ENCODE measurements around the gene NADSYN1.

NADSYN1 gene

DNA sequence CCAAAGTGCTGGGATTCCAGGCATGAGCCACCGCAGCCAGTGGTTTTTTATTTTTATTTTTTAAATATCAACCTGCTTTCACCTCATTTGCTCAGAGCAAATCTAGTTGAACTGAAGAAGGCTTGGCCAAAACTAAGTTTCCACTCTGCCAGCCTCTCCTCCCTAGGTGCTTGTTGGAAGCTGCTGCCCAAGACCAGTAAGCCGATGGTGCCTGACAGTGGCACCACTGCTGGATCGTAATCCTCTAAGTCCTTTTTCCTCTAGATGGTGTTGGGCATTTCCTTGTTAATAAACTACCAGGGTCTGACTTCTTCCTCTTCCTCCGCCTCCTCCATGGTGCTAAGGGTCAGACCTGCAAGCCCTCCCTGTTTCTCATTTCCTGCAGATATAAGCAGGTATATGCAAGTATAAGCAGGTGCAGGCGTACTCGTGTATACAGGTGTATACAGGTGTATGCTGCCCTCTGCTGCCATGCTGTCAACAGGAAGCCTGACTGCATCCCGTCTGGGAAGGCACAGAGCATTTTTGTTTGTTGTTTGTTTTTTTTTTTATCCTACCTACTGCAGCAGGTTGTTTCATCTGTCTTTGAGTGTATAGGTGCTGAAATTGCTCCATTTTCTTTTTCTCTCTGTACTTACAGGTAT is 1.6 kb downstream of the NADSYN1 start:
- H3K9me3 ChIP-seq (replicated peaks; ENCODE audit: insufficient read depth, low read length) = no peaks in the 10 kb centered on the region
- H3K27me3 ChIP-seq (replicated peaks; ENCODE audit: insufficient read depth, low read length) = no peaks in the 10 kb centered on the region
- TF ChIP-seq EZH2 (optimal IDR thresholded peaks at IDR 0.05; ENCODE audit: low read depth, low read length) = no peak
- TF ChIP-seq, protein P1, sequence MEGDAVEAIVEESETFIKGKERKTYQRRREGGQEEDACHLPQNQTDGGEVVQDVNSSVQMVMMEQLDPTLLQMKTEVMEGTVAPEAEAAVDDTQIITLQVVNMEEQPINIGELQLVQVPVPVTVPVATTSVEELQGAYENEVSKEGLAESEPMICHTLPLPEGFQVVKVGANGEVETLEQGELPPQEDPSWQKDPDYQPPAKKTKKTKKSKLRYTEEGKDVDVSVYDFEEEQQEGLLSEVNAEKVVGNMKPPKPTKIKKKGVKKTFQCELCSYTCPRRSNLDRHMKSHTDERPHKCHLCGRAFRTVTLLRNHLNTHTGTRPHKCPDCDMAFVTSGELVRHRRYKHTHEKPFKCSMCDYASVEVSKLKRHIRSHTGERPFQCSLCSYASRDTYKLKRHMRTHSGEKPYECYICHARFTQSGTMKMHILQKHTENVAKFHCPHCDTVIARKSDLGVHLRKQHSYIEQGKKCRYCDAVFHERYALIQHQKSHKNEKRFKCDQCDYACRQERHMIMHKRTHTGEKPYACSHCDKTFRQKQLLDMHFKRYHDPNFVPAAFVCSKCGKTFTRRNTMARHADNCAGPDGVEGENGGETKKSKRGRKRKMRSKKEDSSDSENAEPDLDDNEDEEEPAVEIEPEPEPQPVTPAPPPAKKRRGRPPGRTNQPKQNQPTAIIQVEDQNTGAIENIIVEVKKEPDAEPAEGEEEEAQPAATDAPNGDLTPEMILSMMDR (IDR thresholded peaks at IDR 0.05; ENCODE audit: low read length) = peak; percentile 31
- peaks cover 25% of the 10 kb centered on the region for H3K79me2 ChIP-seq (ENCODE audit: low read length)
- H3K27ac ChIP-seq (ENCODE audit: low read length) = no peak overlapping the region
- peaks cover 7% of the 10 kb centered on the region; the same call in 1 of the 2 replicates for H3K4me1 ChIP-seq (ENCODE audit: low read length)
- no peaks in the 10 kb centered on the region for H4K20me1 ChIP-seq (ENCODE audit: insufficient read depth, low read length)
- H3K4me3 ChIP-seq (ENCODE audit: low read length) = no peak overlapping the region
- no peak overlapping the region for H2AFZ ChIP-seq (ENCODE audit: low read length)
- no peak overlapping the region for H3K9ac ChIP-seq (ENCODE audit: low read length)
- H3F3A ChIP-seq (ENCODE audit: insufficient read depth, low read length) = no peaks in the 10 kb centered on the region
- H3K36me3 ChIP-seq (replicated peaks; ENCODE audit: insufficient read depth, low read length) = no peaks in the 10 kb centered on the region; the same call in 1 of the 2 replicates
- no peaks in the 10 kb centered on the region for H3K9me2 ChIP-seq (replicated peaks; ENCODE audit: insufficient read depth, low read length)
- peak overlapping the region; percentile 62; the same call in 1 of the 2 replicates for H3K4me2 ChIP-seq (ENCODE audit: low read depth, low read length)
- DNase-seq = peak; percentile 19

DNA sequence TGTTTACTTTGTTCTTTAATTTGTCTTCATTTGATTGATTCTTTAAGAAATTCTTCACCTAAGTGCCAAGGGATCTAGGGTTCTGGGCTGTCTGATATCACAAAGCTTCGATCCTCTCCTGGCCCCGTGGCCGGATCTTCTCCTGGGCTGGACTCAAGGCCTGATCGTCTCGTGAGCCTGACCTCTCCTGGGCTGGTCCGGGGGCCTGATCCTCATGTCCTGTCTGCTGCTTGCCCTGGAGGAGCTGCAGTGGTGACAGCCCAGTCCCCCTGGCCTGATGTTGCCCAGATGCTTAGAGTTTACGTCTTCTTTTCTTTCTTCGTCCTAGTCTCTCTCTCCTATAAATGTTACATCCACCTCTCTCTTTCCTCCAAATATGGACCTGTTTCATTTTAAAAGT is 3.3 kb downstream of the NADSYN1 start:
- H3K4me1 ChIP-seq (ENCODE audit: low read length) = peaks cover 7% of the 10 kb centered on the region; the same call in 1 of the 2 replicates
- TF ChIP-seq EZH2 (optimal IDR thresholded peaks at IDR 0.05; ENCODE audit: low read depth, low read length) (no peak), EZH2phosphoT487 (IDR thresholded peaks at IDR 0.05; ENCODE audit: low read length) (no peak)
- TF ChIP-seq, protein P1 (IDR thresholded peaks at IDR 0.05; ENCODE audit: low read length) = no peak
- no peak overlapping the region for H3K27ac ChIP-seq (ENCODE audit: low read length)
- no peak overlapping the region for H3K9ac ChIP-seq (ENCODE audit: low read length)
- no peaks in the 10 kb centered on the region for H4K20me1 ChIP-seq (ENCODE audit: insufficient read depth, low read length)
- no peak for DNase-seq
- no peaks in the 10 kb centered on the region for H3K9me3 ChIP-seq (replicated peaks; ENCODE audit: insufficient read depth, low read length)
- H3K4me3 ChIP-seq (ENCODE audit: low read length) = no peak overlapping the region
- H3K36me3 ChIP-seq (replicated peaks; ENCODE audit: insufficient read depth, low read length) = no peaks in the 10 kb centered on the region; the same call in 1 of the 2 replicates
- no peaks in the 10 kb centered on the region for H3K27me3 ChIP-seq (replicated peaks; ENCODE audit: insufficient read depth, low read length)
- peaks cover 25% of the 10 kb centered on the region for H3K79me2 ChIP-seq (ENCODE audit: low read length)
- H2AFZ ChIP-seq (ENCODE audit: low read length) = no peak overlapping the region
- no peak overlapping the region for H3K4me2 ChIP-seq (ENCODE audit: low read depth, low read length)
- H3F3A ChIP-seq (ENCODE audit: insufficient read depth, low read length) = no peaks in the 10 kb centered on the region
- no peaks in the 10 kb centered on the region for H3K9me2 ChIP-seq (replicated peaks; ENCODE audit: insufficient read depth, low read length)

DNA sequence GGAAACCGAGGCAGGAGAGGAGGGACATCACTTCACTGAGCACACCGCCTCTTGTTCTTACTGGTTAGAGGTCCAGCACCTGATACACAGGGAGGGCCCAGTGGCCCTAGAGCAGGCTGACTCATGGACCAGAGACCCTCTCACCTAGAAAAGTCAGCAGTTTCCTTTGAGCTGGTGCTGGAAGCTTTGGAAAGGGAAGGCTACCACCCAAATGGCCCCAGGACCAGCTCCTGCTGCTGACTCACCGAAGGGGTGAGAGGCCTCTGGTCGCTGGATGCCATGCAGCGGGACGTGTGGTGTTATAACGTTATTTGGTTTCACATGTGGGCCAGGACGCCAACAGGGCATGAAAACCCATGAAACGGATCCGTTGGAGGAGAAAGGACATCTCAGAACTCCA is 3.8 kb downstream of the NADSYN1 start:
- H3K9me3 ChIP-seq (replicated peaks; ENCODE audit: insufficient read depth, low read length) = no peaks in the 10 kb centered on the region
- H3K79me2 ChIP-seq (ENCODE audit: low read length) = peaks cover 25% of the 10 kb centered on the region
- no peak overlapping the region for H3K4me2 ChIP-seq (ENCODE audit: low read depth, low read length)
- H3K9me2 ChIP-seq (replicated peaks; ENCODE audit: insufficient read depth, low read length) = no peaks in the 10 kb centered on the region
- no peak overlapping the region for H2AFZ ChIP-seq (ENCODE audit: low read length)
- no peak overlapping the region for H3K4me3 ChIP-seq (ENCODE audit: low read length)
- H3K27me3 ChIP-seq (replicated peaks; ENCODE audit: insufficient read depth, low read length) = no peaks in the 10 kb centered on the region
- peaks cover 7% of the 10 kb centered on the region; the same call in 1 of the 2 replicates for H3K4me1 ChIP-seq (ENCODE audit: low read length)
- TF ChIP-seq EZH2 (optimal IDR thresholded peaks at IDR 0.05; ENCODE audit: low read depth, low read length) (no peak), EZH2phosphoT487 (IDR thresholded peaks at IDR 0.05; ENCODE audit: low read length) (no peak)
- TF ChIP-seq, protein P1 (IDR thresholded peaks at IDR 0.05; ENCODE audit: low read length) = no peak
- no peak overlapping the region for H3K27ac ChIP-seq (ENCODE audit: low read length)
- H4K20me1 ChIP-seq (ENCODE audit: insufficient read depth, low read length) = no peaks in the 10 kb centered on the region
- H3K9ac ChIP-seq (ENCODE audit: low read length) = no peak overlapping the region
- H3F3A ChIP-seq (ENCODE audit: insufficient read depth, low read length) = no peaks in the 10 kb centered on the region
- DNase-seq = no peak
- no peaks in the 10 kb centered on the region; the same call in 1 of the 2 replicates for H3K36me3 ChIP-seq (replicated peaks; ENCODE audit: insufficient read depth, low read length)
